Activated CD8-positive, alpha-beta memory T cell treated with anti-CD3 and anti-CD28 coated beads for 24 hours (primary cell): ENCODE data around the gene SDK1.
A peak's percentile ranks its signal among the peaks of the same experiment; 100 is the strongest.

ENCODE experiments used
- DNase-seq: peaks from one replicate; pipeline ENCODE4 v3.0.0-alpha.2; 2020

The SDK1 gene

DNA sequence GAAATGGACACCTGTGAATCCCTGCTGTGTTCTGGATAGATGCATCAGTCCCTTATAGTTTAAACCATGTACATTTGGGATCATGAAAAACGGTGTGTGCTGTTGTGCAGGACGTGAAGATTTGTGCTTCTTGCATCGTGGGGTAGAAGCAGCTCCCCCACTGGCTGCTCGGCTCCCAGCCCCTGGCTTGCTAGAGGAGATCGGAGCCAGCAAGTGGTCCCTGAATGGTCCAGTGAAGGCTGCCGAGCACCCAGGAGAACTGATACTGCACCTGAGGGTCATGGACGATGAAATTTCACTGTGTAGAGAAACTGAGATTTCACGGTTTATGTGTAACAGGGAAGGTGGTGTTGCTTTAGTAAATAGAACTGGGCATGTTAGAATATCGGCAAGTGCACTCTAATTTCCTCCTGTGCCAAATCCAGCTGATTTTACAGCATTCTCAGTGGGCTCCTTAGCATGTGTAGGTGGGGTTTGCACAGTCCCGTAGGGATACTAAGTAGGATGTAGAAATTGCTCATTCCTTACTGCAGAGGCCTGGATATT lies 726.0 kb downstream of the SDK1 start:
- no peak for DNase-seq

DNA sequence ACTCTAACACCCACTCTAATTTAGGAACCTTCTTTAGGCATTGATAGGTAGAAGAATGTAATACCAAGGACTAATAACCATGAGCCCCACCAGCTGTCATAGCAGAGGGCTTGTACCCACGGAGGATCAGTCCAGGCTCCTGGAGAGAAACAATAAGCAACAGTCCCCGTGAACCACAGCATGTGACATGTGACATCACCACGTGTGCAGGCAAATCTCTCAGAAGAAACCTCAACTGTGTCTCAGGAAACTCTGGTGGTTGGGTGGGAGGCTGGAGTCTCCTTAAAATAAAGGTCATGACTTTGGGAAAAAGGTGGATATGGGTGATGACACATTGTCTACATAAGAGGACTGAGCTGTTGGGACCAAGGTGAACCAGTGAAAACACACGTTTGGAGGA lies 727.2 kb downstream of the SDK1 start:
- DNase-seq: no peak

- no peak for DNase-seq
These were observed 728.9 kb downstream of the SDK1 start for GRCh38 chr7:4029941-4030340.

DNA sequence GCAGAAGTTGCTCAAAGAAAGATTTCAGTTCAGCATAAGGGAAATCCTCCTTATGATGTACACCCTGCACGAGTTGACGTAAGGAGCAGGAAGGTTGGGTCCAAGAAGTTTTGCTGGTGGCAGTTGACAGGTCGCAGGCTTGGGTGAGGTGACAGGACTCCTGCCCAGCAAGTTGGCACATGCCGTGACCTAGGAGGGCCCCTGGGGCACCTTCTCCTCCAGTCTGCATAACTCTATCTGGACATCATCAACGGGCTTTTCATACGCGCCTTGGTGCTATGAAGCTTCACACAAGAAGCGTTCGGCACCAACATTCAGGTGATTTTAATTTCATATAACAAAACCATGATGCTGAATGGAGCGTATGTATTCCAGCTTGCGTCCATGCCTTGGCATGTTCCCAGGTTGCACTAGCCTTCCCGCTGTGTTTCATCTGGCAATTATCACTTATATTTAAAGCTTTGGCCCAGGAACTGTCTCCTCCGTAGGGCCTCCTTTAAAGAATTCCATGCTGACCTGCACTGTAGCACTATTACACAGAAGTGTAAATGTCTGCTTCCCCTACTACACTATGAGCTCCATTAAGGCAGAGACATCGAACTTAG lies 729.4 kb downstream of the SDK1 start:
- DNase-seq: no peak

- no peak for DNase-seq
These were observed 732.9 kb downstream of the SDK1 start for GRCh38 chr7:4033996-4034395.

DNA sequence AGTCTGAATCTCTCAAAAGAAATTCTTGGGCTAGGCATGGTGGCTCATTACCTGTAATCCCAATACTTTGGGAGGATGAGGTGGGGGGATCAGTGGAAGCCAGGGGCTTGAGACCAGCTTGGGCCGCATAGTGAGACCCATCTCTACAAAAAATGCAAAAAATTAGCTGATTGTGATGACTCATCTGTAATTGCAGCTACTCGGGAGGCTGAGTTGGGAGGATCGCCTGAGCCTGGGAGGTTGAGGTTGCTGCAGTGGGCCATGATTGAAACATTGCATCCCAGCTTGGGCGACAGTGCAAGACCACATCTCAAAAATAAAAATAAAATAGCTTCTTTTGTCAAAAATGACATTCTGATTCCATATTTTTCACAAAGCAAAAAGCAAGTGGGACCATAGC lies 736.3 kb downstream of the SDK1 start:
- no peak for DNase-seq

- DNase-seq: no peak
These were observed 736.8 kb downstream of the SDK1 start for GRCh38 chr7:4037877-4038276.

DNA sequence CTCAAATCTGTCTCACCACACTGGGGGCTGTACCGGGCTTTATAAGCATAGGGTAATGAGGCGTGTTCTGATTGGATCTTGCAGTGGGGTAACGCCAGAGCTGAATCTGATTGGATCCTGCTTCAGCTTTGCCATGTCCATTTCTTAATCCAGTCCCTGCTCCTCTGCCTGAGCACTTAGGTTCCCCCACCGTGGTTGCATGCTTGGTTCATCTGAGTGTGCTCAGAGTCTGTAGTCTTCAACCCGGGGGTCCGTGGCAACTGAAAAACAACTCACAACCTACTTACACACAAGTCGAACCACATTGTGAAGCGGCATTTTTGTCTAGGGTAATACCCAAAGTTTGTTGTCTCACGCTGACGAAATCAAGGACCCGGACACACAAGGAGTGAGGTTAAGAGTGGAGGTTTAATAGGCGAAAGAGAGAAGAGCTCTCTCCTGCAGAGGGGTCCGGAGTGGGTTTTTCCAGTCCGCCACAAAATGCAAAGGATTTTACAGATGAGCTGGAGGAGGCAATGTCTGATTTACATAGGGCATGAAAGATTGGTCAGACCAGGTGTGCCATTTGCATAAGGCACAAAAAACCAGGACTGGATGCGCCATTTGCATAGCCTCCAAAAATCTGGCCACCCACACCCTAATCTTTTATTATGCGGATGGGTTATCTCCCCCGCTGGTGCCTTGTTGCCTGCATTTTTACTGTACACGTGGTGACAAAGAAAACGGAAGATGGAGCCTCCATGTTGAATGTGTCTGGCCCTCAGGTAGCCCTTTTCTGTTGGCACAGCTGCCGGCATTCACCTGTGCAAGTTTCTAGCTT lies 739.3 kb downstream of the SDK1 start:
- DNase-seq: no peak

GRCh38 chr7:4042402-4043045 lies 741.5 kb downstream of the SDK1 start:
- DNase-seq: no peak

DNA sequence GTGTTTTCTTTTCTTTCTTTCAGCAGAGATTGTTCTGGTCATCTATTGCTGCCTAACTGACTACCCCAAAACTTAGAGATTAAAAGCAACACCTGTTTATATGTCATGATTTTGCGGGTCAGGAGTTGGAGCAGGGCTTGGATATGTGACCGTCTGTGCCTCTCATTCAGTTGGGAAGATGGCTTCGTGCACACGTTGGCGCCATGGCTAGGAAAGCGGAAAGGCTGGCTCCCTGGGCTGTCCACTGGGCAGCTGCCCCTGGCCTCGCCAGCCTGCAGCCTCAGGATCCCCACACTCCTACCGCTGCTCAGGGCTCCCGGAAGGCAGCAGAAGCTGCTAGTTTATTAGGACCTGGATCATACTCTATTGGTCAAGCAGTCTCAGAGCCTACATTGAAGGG lies 742.9 kb downstream of the SDK1 start:
- no peak for DNase-seq

- DNase-seq: no peak
These were observed 744.4 kb downstream of the SDK1 start for GRCh38 chr7:4045450-4045849.

DNA sequence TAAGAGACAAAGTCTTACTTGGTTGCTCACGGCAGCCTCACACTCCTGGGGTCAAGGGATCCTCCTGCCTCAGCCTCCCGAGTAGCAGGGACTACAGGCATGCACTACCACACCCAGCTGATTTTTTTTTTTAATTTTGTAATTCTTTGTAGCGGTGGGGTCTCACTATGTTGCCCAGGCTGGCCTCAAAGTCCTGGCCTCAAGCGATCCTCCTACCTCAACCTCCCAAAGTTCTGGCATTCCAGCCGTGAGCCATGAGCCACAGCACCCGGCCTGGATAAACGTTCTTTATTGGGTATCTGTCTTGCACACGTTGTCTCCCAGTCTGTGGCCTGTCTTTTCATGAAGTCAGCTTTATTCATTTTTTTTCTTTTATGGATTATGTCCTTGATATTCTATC lies 744.9 kb downstream of the SDK1 start:
- no peak for DNase-seq

GRCh38 chr7:4048336-4048735 lies 747.3 kb downstream of the SDK1 start:
- no peak for DNase-seq

DNA sequence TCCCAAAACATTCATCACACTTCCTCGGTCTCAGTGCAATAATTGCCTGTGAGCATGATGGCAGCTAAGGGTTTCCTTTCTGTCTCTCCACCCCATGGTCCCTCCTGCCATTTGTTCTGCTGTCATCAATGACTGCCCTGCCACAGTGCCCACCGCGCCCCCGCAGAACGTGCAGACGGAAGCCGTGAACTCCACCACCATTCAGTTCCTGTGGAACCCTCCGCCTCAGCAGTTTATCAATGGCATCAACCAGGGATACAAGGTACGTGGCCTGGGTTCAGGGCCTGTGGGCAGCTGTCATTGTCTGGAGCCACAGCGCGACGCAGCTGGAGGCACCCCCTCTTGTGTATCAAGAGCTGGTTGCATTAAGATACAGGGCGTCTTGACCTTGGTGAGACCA lies 748.1 kb downstream of the SDK1 start:
- no peak for DNase-seq

DNA sequence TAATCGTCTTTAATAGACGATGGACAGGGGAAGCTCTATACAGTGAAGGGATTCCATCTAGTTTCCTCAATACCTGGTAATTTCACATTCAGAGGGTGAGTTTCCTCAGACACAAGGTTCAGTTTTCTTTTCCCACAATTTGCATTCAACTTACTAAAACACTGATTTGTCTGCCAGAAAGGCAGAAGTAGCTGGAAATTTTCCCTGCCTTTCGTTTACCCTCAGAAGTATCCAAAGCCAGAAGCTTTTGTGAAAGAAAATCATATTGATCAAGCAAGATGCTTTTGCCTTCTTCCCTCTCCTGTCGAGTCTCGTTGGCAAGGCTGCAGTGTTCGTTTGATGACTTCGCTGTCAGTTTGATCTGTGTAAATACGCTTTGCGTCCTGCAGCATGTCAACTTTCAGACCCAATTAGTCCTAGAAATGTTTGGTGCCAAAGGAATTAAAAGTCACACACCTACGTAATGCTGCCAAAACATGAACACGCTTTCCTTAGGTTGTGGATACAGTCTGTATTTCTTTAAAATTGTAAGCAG lies 749.1 kb downstream of the SDK1 start:
- DNase-seq: no peak

DNA sequence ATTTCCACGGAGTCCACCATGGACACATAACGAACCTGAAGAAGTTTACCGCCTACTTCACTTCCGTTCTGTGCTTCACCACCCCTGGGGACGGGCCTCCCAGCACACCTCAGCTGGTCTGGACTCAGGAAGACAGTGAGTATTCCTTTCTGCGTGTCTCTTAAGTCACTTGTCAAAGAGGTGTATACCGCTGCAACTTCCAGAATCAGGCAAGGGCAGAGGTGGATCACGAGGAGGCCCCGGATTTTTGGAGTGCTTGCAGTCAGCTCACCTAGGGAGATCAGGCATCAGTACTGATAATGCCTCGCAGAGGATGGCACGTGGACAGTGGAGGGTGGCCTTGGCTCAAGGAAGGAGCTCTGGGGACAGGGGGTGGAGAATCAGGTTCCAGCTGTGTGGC lies 750.6 kb downstream of the SDK1 start:
- DNase-seq: no peak

DNA sequence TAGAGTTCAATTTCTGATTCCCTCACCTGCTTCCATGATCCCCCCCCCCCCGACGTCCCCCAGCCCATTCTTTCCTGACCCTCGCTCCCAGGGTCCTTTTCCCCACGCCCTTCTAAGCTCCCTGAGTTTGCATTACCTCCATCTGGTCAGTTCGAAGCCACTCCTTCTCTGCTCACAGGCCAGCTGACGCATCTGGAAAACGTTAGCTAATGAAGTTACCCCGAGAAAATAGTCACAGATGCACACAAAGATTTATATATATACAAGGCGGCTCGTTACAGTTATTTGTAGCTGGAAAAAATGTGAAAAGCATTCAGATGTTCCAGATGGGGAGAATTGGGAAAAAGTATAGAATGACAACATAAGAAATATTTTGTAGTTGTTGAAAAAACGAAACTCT lies 751.1 kb downstream of the SDK1 start:
- no peak for DNase-seq

GRCh38 chr7:4054158-4054557 lies 753.1 kb downstream of the SDK1 start:
- no peak for DNase-seq

GRCh38 chr7:4056552-4057288 lies 755.7 kb downstream of the SDK1 start:
- no peak for DNase-seq

DNA sequence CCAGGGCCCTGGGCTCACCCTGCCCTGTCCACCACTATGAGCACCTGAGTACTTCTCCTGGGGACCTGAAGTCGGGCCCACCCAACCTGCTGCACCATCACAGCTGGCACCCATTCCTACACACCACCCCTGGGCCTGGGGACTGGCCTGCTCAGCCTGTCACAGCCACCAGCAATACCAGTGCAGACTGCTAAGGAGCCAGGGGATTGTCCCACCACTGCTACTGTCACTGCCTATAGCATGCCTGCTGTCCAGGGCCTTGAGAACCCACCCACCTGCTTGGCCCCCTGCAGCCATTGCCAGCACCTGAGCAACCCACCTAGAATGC lies 756.2 kb downstream of the SDK1 start:
- DNase-seq: peak; percentile 24

DNA sequence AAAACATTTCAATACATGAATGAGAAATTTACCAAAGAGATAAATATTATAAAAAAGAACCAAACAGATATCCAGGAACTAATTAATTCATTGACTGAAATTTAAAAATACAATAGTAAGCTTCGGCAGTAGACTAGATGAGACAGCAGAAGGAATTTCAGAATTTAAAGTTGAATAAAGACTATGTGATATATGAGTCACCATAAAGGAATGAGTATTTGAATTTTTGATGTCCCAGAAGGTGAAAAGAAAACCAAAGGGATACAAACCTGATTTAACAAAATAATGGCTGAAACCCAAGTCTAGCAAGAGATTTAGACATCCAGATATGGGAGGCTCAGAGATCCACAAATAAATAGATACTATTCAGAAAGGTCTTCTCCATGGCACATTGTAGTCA lies 757.1 kb downstream of the SDK1 start:
- no peak for DNase-seq

DNA sequence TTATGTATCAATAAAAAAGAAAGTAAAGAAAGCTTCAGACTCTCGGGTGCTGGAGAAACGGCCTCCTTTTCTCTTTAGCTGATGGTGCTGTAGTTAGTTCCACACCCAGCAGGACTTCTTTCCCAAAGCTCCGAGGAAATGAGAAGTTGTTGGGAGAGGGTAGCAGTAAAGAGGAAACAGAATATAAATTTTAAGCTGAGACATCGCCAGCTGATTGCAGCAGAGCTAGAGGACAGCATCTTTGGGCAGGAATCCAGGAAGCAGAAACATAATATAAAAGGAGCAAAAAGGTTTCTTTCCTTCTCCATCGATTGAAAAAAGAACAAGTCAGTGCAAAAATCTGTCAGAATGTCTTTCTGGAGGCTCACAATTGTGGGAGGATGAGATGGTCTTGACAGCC lies 764.1 kb downstream of the SDK1 start:
- peak; percentile 3 for DNase-seq

- no peak for DNase-seq
These were observed 765.2 kb downstream of the SDK1 start for GRCh38 chr7:4066206-4066605.
